NCI-H82 (cell line): Measurements from ENCODE around the gene MTG1.
"Not testable (repeated sequence)": the region's sequence is repeated elsewhere in the genome, so short reads cannot be mapped to it uniquely, and the experiment has no call there.

Source experiments
- DNase-seq: peaks from one replicate; lab custom pipeline; 2025; lab: John Stamatoyannopoulos, UW

MTG1 gene

GRCh38 chr10:133378251-133379096 is 15.5 kb upstream of the MTG1 start:
- peak; percentile 49 for DNase-seq

DNA sequence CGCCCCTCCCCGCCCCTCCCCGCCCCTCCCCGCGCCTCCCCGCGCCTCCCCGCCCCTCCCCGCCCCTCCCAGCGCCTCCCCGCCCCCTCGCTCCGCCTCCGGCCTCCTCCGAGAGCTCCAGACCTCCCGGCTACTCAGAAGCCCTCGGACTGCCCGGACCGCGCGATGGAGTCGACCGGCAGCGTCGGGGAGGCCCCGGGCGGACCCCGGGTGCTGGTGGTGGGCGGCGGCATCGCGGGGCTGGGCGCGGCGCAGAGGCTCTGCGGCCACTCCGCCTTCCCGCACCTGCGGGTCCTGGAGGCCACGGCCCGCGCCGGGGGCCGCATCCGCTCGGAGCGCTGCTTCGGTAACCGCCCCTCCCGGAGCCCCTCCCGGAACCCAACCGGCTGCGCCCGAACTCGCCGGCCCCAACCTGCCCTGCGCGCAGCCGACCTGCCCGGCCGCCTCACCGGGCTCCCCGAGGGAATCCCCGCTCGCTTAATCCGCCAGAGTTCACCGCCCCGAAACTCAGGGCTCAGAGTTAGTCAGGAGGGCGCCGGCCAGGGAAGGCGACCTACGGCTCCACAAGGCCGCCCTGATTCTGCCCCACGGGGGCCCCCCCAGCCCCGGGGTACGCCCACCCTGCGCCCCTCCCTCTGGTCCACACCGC is 14.7 kb upstream of the MTG1 start, which contains the start of gene PAOX:
Gene PAOX, plus strand, starts transcription at position 111 of the 649 bp plus-strand sequence. Its CDS starts 55 bp downstream, at position 166.
- DNase-seq = peak; percentile 40

DNA sequence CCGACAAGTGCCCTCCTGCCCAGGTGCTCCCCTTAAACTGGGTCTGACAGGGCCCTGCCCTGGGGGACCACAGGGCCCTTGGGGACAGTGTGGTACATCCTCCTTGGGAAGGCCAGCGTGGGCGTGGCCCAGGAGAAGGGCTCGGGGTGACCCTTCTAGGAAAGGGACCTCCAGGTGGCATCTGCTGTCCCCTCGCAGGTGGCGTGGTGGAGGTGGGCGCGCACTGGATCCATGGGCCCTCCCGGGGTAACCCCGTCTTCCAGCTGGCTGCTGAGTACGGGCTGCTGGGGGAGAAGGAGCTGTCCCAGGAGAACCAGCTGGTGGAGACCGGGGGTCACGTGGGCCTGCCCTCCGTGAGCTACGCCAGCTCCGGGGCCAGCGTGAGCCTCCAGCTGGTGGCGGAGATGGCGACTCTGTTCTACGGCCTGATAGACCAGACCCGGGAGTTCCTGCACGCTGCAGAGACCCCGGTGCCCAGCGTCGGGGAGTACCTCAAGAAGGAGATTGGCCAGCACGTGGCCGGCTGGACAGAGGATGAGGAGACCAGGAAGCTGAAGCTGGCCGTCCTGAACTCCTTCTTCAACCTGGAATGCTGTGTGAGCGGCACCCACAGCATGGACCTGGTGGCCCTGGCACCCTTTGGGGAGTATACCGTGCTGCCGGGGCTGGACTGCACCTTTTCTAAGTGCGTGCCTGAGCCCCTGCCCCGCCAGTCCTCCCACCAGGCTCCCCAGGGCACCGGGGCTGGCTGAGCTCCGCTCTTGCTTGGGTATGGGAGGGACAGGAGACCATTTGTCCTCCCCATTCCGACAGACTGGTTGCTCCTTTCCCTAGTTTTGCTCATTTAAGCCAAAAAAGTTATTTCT is 13.9 kb upstream of the MTG1 start:
- DNase-seq = no peak

DNA sequence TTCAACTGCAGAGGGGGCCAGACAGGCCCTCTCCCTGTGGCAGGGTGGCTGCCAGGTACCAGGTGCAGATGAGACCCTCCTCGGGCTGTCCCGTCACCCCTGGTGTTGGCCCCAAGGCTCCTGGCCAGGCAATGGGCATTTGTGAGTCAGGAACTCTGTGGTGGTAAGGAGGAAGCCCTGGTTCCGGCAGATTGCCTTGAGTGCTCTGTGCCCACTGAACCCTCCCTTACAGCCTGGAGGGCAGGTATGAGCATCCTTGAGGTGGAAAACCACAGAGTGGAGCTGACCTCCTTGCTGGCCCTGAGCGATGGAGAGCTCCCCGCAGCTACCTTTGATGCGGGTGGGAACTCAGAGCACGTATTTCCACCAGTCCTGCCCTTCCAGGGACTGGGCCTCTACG is 12.9 kb upstream of the MTG1 start:
- no peak for DNase-seq

- no peak for DNase-seq
These were observed 10.4 kb upstream of the MTG1 start for GRCh38 chr10:133383551-133383950.

GRCh38 chr10:133384071-133384470 is 9.9 kb upstream of the MTG1 start:
- DNase-seq = no peak

- no peak for DNase-seq
These were observed 8.7 kb upstream of the MTG1 start for GRCh38 chr10:133385214-133385613.

DNA sequence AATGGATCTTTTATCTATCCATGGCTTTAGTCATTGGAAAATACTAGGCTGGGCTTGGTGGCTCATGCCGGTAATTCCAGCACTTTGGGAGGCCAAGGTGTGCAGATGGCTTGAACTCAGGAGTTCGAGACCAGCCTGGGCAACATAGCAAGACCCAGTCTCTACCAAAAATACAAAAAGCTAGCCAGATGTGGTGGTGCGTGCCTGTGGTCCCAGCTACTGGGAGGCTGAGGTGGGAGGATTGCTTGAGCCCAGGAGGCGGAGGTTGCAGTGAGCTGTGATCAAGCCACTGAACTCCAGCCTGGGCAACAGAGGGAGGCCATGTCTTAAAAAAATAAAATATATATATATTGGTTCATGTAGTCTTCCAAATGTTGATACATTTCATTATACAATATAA is 7.0 kb upstream of the MTG1 start:
- not testable (repeated sequence) for DNase-seq

GRCh38 chr10:133388236-133388972 is 5.6 kb upstream of the MTG1 start:
- peak; percentile 35 for DNase-seq

GRCh38 chr10:133388973-133389818 is 4.8 kb upstream of the MTG1 start:
- DNase-seq = no peak

DNA sequence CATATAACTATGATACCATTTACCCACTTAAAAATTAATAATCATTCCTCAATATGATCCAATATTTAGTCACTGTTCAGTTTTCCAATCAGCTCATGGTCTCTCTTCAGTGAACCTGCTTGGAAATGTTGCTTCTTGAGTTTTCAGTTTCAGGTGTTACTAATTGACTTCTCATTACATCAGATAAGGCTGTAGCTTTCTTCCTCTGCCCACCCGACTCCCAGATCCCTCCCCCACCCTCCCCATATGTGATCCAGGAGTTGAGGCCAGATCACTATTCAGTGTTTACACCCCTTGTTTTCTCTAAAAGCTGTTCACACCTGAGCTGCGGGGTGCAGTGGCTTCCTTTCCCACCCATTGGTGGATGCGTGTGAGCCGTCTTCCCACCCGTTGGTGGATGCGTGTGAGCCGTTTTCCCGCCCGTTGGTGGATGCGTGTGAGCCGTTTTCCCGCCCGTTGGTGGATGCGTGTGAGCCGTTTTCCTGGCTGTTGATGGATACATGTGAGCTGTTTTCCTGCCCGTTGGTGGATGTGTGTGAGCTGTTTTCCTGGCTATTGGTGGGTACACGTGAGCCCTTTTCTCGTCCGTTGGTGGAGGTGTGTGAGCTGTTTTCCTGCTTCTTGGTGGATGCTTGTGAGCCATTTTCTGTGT is 3.2 kb upstream of the MTG1 start:
- no peak for DNase-seq

DNA sequence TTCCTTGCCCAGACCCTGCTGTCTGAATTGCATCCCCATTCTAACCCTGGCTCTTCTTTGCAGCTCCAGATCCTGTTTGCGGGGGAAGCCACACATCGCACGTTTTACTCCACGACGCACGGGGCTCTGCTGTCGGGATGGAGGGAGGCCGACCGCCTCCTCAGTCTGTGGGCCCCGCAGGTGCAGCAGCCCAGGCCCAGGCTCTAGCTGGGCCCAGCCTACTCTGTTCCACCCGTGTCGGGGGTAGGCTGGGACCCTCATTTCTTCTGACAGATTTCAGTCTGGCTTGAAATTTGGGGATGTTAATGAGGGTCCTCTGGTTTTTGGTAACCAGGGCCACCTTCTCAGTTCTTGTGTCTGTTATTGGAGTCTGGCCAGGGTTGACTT is 2.7 kb upstream of the MTG1 start:
- no peak for DNase-seq

DNA sequence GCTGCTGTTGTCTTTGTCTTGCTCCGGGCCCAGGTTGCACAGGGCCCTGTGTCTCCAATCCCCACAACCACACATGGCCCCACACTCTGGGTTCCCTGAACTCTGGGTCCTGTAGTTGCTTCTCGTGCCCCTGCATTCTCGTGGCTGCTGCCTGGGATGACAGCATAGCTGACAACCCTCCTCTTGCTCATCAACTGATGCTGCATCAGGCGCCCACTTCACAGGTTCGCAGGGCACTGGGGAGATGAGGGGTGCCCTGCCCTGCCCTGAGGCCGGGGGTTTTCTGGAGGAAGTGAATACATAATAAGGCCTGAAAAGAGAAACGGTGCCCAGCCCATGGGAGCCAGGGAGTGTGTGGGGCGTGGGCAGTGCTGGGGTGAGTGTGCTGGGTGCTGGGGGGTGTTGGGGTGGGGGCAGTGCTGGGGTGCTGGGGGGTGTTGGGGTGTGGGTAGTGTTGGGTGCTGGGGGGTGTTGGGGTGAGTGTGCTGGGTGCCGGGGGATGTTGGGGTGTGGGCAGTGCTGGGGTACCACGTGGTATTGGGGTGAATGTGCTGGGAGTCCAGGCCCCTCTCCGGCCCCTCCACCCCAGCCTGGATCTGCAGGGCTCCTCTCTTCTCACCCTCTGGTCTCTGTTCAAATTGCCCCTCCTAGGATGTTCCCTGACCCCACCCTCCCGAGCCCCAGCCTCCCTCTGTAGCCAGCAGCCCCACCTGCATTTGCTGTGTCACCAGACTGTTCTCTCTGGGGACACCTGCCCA is 2.0 kb upstream of the MTG1 start:
- DNase-seq = no peak

DNA sequence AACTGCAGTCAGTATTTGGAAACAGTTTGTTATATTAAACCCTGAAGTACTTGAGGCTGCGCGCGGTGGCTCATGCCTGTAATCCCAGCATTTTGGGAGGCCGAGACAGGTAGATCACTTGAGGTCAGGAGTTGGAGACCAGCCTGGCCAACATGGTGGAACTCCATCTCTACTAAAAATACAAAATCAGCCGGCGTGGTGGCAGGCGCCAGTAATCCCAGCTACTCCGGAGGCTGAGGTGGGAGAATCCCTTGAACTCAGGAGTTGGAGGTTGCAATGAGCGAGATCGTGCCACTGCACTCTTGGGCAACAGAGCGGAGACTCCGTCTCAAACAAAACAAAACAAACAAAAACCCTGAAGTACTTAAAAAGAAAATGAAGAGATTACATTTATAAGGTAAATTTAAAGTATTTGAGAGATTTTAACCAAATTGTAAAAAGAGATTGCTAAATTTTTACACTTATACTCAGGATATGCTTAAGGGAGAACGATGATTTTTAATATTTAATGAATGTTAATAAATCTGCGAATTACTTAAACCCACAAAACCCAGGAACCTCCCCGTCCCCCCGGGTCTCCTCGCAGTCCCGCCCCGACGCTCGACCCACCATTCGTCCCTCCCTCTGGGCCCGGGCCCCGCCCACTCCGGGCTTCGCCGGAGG is 425 bp upstream of the MTG1 start:
- DNase-seq = no peak

DNA sequence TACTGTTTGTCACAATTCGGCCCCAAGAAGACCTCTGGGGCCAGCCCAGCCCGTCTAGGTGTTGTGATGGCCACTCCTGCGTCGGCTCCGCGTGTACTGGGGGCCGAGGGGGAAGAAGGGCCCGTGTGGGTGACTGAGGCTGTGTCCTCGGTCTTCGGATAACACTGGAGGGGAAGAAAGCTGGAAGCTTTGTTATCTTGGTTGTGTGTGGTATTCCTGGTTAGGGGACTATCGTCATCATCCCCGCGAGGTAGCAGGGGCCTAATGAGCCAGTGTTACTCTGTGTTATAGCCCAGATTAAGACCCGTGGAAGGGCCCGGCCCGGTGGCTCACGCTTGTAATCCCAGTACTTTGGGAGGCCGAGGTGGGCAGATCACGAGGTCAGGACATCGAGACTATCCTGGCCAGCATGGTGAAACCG is 854 bp downstream of the MTG1 start:
- peak; percentile 28 for DNase-seq

DNA sequence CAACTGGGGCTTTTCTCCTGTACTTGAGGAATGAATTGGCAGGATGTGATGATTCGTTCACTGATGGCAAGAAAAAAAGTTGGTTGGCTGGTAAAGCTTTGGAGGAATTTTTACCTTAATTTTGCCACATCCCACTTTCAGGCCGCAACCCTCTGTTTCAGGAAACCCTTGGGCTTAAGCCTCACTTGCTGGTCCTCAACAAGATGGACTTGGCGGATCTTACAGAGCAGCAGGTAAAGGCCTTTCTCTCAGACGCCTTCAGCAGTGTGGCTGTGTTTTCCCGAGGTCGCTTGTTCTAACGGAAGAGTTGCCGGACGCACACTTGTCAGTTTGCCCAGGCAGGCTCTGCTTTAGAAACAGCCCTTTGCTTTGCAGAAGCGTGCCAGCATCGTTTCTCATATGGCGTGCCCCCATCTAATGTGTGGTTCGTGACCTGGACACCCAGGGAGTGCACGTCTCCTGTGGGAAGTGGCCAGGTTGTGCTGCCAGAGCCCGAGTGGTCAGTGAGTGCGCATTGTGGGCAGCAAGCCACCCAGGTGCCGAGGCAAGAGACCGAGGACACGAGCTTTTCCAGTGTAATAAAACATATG is 2.2 kb downstream of the MTG1 start:
- no peak for DNase-seq

- DNase-seq = no peak
These were observed 4.0 kb downstream of the MTG1 start for GRCh38 chr10:133397938-133398337.

GRCh38 chr10:133399123-133399601 is 5.2 kb downstream of the MTG1 start:
- DNase-seq = no peak
